Endothelial cell of umbilical vein (primary cell): ENCODE results near the gene CLP1. TPM values are rescaled to one million over a fixed set of nuclear protein-coding genes. Genes with fewer than 3 reads are reported as not detected.

Experiments
- BruUV-seq: library from RNA; stranded (reverse); fragments of 400-500 nt; replicated peaks from 2 replicates; lab custom pipeline; 2021; lab: Mats Ljungman, UMichigan
- CTCF ChIA-PET: fragments of 300-600, 350-600 bp; sonication (Branson Sonifier 250); formaldehyde crosslinking; loops from one replicate; lab custom pipeline; 2021; ENCODE audit warnings: antibody characterized with exemption, inconsistent platforms; lab: Charles Lee
- POLR2A ChIA-PET: fragments of 300-600, 350-600 bp; sonication (Branson Sonifier 250); formaldehyde crosslinking; loops from one replicate; lab custom pipeline; 2021; ENCODE audit warnings: antibody characterized with exemption, inconsistent platforms; lab: Charles Lee
- DNase-seq: peaks from one replicate; pipeline ENCODE4 v3.0.0-alpha.2; 2011; ENCODE audit warnings: low read depth, low spot score
- FAIRE-seq: peaks from 2 replicates; lab custom pipeline; 2011; peaks lifted over from hg19 to GRCh38; lab: Jason Lieb, UNC
- H2AFZ ChIP-seq: 2 replicates; pipeline ENCODE4 v1.6.0; 2012; ENCODE audit warnings: low read depth, low read length, control low read depth, inconsistent platforms
- H3K27ac ChIP-seq: 2 replicates; pipeline ENCODE4 v1.5.1; 2011; ENCODE audit warnings: low read depth, mild to moderate bottlenecking, control low read depth, low read length, moderate library complexity; ENCODE audit not compliant: insufficient read depth
- H3K27me3 ChIP-seq, 2 experiments: 2 replicates each; pipeline versions ENCODE4 v1.6.0 to v1.6.1; 2011; ENCODE audit warnings: low read length in 2 of 2, mixed read lengths in 1 of 2; ENCODE audit not compliant: control insufficient read depth in 2 of 2, insufficient read depth in 2 of 2
- H3K36me3 ChIP-seq, 2 experiments: 2 replicates in 1 of 2; 3 replicates in 1 of 2; pipeline ENCODE4 v1.5.1; 2011; ENCODE audit warnings: low read length in 2 of 2, mild to moderate bottlenecking in 1 of 2, moderate library complexity in 1 of 2; ENCODE audit not compliant: control insufficient read depth in 2 of 2, insufficient read depth in 2 of 2; ENCODE audit errors: extremely low read depth in 1 of 2
- H3K4me1 ChIP-seq: 3 replicates; pipeline ENCODE4 v1.5.1; 2011; ENCODE audit warnings: mild to moderate bottlenecking, low read length; ENCODE audit not compliant: control insufficient read depth, insufficient read depth; ENCODE audit errors: extremely low read depth
- H3K4me2 ChIP-seq: 2 replicates; pipeline ENCODE4 v1.6.1; 2011; ENCODE audit warnings: low read length, control low read depth, mixed read lengths; ENCODE audit not compliant: insufficient read depth
- H3K4me3 ChIP-seq, 3 experiments: fragments of 200-600 bp in 1 of 3; sonication (generic), shearing (Covaris generic) in 1 of 3; replicated peaks in 1 of 3; 2 replicates each; pipeline ENCODE4 v1.5.1; 2011 to 2016; ENCODE audit warnings: control low read depth in 3 of 3, low read length in 3 of 3, mild to moderate bottlenecking in 2 of 3, inconsistent platforms in 1 of 3, low read depth in 1 of 3, moderate library complexity in 1 of 3; ENCODE audit not compliant: insufficient read depth in 1 of 3
- H3K79me2 ChIP-seq: 2 replicates; pipeline ENCODE4 v1.6.0; 2012; ENCODE audit warnings: low read length, inconsistent platforms; ENCODE audit not compliant: control insufficient read depth, insufficient read depth
- H3K9ac ChIP-seq: replicated peaks from 2 replicates; pipeline ENCODE3; 2011; ENCODE audit warnings: low read length, control low read depth; ENCODE audit not compliant: insufficient read depth; ENCODE audit errors: extremely low read depth
- H3K9me1 ChIP-seq: replicated peaks from 3 replicates; pipeline ENCODE4 v1.6.0; 2011; ENCODE audit warnings: mild to moderate bottlenecking, low read length; ENCODE audit not compliant: control insufficient read depth, insufficient read depth; ENCODE audit errors: extremely low read depth
- H3K9me3 ChIP-seq: replicated peaks from 2 replicates; pipeline ENCODE4 v1.5.1; 2012; ENCODE audit warnings: low read length, inconsistent platforms; ENCODE audit not compliant: control insufficient read depth, insufficient read depth
- H4K20me1 ChIP-seq: replicated peaks from 2 replicates; pipeline ENCODE3; 2011; ENCODE audit warnings: mild to moderate bottlenecking, low read length; ENCODE audit not compliant: control insufficient read depth, insufficient read depth; ENCODE audit errors: extremely low read depth
- EZH2 ChIP-seq: IDR thresholded peaks from 2 replicates; pipeline ENCODE4 v1.6.1; 2012; ENCODE audit warnings: borderline replicate concordance, low read depth, mild to moderate bottlenecking, moderate library complexity, low read length, inconsistent platforms; ENCODE audit not compliant: severe bottlenecking
- FOS ChIP-seq: IDR thresholded peaks from 2 replicates; pipeline ENCODE4 v1.6.1; 2011; ENCODE audit warnings: mild to moderate bottlenecking, low read length, moderate library complexity, borderline replicate concordance; ENCODE audit not compliant: insufficient read depth
- GATA2 ChIP-seq: IDR thresholded peaks from 2 replicates; pipeline ENCODE4 v1.7.0; 2011; ENCODE audit warnings: low read depth, mild to moderate bottlenecking, moderate library complexity, mixed read lengths, low read length; ENCODE audit not compliant: insufficient read length, insufficient read depth
- JUN ChIP-seq: IDR thresholded peaks from 2 replicates; pipeline ENCODE4 v1.6.1; 2011; ENCODE audit warnings: borderline replicate concordance, low read depth; ENCODE audit not compliant: insufficient read length, insufficient read depth
- MYC ChIP-seq: IDR thresholded peaks from one replicate; pipeline ENCODE4 v1.6.1; 2011; ENCODE audit warnings: mild to moderate bottlenecking, low read depth, low read length
- POLR2A ChIP-seq: IDR thresholded peaks from 2 replicates; pipeline ENCODE4 v1.6.1; 2012; ENCODE audit warnings: low read depth, mild to moderate bottlenecking, control low read depth, low read length
- POLR2AphosphoS5 ChIP-seq: IDR thresholded peaks from 2 replicates; pipeline ENCODE4 v1.6.1; 2012; ENCODE audit warnings: low read depth, mild to moderate bottlenecking, control low read depth, low read length, moderate library complexity; ENCODE audit not compliant: insufficient read depth
- dilution Hi-C: fragments of 300-500 bp; cut with MboI; formaldehyde crosslinking; loops from one replicate; pipeline ENCODE4 v1.15.0; 2019; ENCODE audit warnings: low sequenced_read_pairs; ENCODE audit not compliant: extremely low pct_ligation_motif_present
- intact Hi-C: fragments of 100-400 bp; cut with micrococcal nuclease; formaldehyde crosslinking; loops from one replicate; pipeline ENCODE4 v1.10.0; 2022
- polyA plus RNA-seq, 4 experiments: library from polyadenylated mRNA; depleted of rRNA in 3 of 4; stranded (reverse) in 3 of 4; unstranded in 1 of 4; fragments of >200 nt; gene quantifications; 2 replicates each; pipeline versions ENCODE4 v1.2.1 to v1.2.3, GENCODE V29; 2011 to 2012; ENCODE audit warnings: missing spikeins in 1 of 4
- total RNA-seq: library from RNA; stranded (reverse); gene quantifications from 2 replicates; pipeline ENCODE4 v1.2.3, GENCODE V29; 2021
- TF ChIP-seq, protein P1 (sequence below): IDR thresholded peaks from 2 replicates; pipeline ENCODE4 v1.6.1; 2011; ENCODE audit not compliant: insufficient read depth, insufficient read length
- TF ChIP-seq, protein P2 (sequence below), 2 donors: IDR thresholded peaks; 1 replicate in 1 of 2; 2 replicates in 1 of 2; pipeline ENCODE4 v1.5.1; 2011; ENCODE audit warnings: low read length in 2 of 2, mild to moderate bottlenecking in 2 of 2, moderate library complexity in 2 of 2, control low read depth in 1 of 2, inconsistent platforms in 1 of 2, low read depth in 1 of 2; ENCODE audit not compliant: insufficient read depth in 1 of 2; ENCODE audit errors: extremely low read depth in 1 of 2

CLP1 gene
- total and polyA plus RNA-seq, 2 donors (not counting 3 experiments of a cell fraction or from before 2014, with no cell fraction given): 17.9 to 20.8 TPM

DNA sequence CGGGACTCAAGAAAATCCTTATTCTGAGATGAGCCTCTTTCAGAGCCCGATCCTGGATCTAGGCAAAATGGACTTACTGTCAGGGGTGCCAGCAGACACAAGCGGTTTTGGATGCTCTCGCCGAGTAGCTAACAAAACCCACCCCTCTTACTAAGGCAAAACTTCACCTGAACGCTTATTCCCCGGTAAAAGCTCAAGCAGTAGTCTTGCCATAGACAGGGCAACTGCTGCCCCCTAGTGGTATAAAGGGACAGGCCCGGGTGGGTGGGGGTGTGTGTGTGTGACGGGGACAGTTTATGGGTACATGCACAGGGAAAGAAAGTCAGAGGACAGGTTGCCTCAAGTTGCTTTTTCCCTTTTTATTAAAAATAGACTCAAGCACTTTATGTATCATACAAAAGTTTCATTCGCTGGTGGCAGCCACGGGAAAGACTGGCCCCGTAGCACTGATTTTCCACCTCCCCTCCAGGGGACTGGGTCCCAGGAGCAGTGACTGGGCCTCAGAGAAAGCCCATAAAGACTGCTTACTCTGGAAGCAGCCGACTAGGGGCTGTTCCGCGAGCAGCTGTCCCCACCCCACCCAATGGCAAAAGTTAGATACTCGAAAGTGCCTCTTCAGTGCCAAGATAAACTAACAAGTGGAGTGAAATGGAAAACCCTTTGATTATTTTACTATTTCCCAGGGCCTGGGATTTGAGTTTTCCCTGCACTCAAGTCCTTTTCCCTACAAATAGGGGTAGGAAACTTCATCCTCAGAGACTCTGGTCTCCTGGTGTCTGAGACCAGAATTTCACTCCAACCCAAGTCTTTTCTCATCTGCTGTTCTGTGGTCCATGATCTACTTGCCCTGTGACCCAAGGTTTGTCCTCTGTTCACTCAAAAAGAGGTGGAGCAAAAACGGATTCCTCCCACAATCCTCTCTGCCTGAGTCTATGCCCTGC, 12.5 kb upstream of the CLP1 start:
- no peaks in the 10 kb centered on the region for H4K20me1 ChIP-seq

More for the DNA sequence above, 12.5 kb upstream of the CLP1 start:
- H3K36me3 ChIP-seq: no peaks in the 10 kb centered on the region
- ChIA-PET CTCF (interaction anchor here (0.5 to 5.1 kb wide), 39 partner anchors 9 to 299 kb away, joined by 3 to 126 read pairs (median 5); partner anchors contain the start of genes MED19, RTN4RL2, SELENOH and SLC43A1), POLR2A (no interaction called here)
- no peak overlapping the region for H2AFZ ChIP-seq
- no peak overlapping the region for H3K4me3 ChIP-seq
- peaks cover 14% of the 10 kb centered on the region for H3K4me1 ChIP-seq
- TF ChIP-seq MYC (no peak), EZH2 (no peak), POLR2A (no peak), FOS (no peak), POLR2AphosphoS5 (peak; percentile 41), JUN (no peak), GATA2 (no peak)
- TF ChIP-seq, protein P1, sequence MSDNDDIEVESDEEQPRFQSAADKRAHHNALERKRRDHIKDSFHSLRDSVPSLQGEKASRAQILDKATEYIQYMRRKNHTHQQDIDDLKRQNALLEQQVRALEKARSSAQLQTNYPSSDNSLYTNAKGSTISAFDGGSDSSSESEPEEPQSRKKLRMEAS: no peak
- TF ChIP-seq, protein P2, sequence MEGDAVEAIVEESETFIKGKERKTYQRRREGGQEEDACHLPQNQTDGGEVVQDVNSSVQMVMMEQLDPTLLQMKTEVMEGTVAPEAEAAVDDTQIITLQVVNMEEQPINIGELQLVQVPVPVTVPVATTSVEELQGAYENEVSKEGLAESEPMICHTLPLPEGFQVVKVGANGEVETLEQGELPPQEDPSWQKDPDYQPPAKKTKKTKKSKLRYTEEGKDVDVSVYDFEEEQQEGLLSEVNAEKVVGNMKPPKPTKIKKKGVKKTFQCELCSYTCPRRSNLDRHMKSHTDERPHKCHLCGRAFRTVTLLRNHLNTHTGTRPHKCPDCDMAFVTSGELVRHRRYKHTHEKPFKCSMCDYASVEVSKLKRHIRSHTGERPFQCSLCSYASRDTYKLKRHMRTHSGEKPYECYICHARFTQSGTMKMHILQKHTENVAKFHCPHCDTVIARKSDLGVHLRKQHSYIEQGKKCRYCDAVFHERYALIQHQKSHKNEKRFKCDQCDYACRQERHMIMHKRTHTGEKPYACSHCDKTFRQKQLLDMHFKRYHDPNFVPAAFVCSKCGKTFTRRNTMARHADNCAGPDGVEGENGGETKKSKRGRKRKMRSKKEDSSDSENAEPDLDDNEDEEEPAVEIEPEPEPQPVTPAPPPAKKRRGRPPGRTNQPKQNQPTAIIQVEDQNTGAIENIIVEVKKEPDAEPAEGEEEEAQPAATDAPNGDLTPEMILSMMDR (IDR thresholded peaks at IDR 0.05; ENCODE audit: extremely low read depth in 1 of 2, insufficient read depth in 1 of 2, low read depth in 1 of 2, low read length in 2 of 2): peak; percentile 78 to 86
- BruUV-seq: no TSS peak
- H3K27me3 ChIP-seq: peaks cover 38 to 44% of the 10 kb centered on the region in 2 experiments
- DNase-seq (peak; percentile 68), FAIRE-seq (peak; percentile 87)
- dilution Hi-C loops: no loop called here
- no peak overlapping the region for H3K9ac ChIP-seq
- peaks cover 4% of the 10 kb centered on the region for H3K79me2 ChIP-seq
- no peak overlapping the region for H3K27ac ChIP-seq
- H3K9me3 ChIP-seq: no peaks in the 10 kb centered on the region
- H3K4me2 ChIP-seq: no peak overlapping the region
- intact Hi-C loops: loop anchor here (1.0 to 5.0 kb wide), 2 partner anchors 188 to 318 kb away; no protein-coding TSS in a partner anchor
- H3K9me1 ChIP-seq: no peaks in the 10 kb centered on the region
